GM12892 (cell line): Measurements from ENCODE around the gene CNTNAP2.

ENCODE experiments used
- DNase-seq: peaks from one replicate; pipeline ENCODE4 v3.0.0; 2011; ENCODE audit not compliant: insufficient read length
- FAIRE-seq: peaks from 2 replicates; lab custom pipeline; 2011; peaks lifted over from hg19 to GRCh38; lab: Jason Lieb, UNC
- POLR2A ChIP-seq: IDR thresholded peaks from 2 replicates; pipeline ENCODE4 v1.6.1; 2011; ENCODE audit warnings: low read depth, low read length, control low read depth
- POLR2AphosphoS5 ChIP-seq: IDR thresholded peaks from 2 replicates; pipeline ENCODE4 v1.6.1; 2011; ENCODE audit warnings: low read depth, low read length, control low read depth
- TAF1 ChIP-seq: IDR thresholded peaks from 2 replicates; pipeline ENCODE4 v1.6.1; 2011; ENCODE audit warnings: low read depth, mild to moderate bottlenecking, control low read depth, low read length, borderline replicate concordance

CNTNAP2 gene

GRCh38 chr7:147023440-147023839, 906.8 kb downstream of the CNTNAP2 start:
- DNase-seq (no peak), FAIRE-seq (no peak)
- TF ChIP-seq POLR2A (no peak), POLR2AphosphoS5 (no peak), TAF1 (no peak)

GRCh38 chr7:147029953-147030352, 913.4 kb downstream of the CNTNAP2 start:
- FAIRE-seq (no peak), DNase-seq (no peak)
- TF ChIP-seq POLR2AphosphoS5 (no peak), POLR2A (no peak), TAF1 (no peak)

- FAIRE-seq = no peak
- DNase-seq = no peak
- no peak for TF ChIP-seq TAF1
- TF ChIP-seq POLR2AphosphoS5 = no peak
- TF ChIP-seq POLR2A = no peak
Measured at GRCh38 chr7:147033641-147034040, 917.0 kb downstream of the CNTNAP2 start.

- FAIRE-seq (no peak), DNase-seq (no peak)
- TF ChIP-seq POLR2A (no peak), POLR2AphosphoS5 (no peak), TAF1 (no peak)
Measured at GRCh38 chr7:147041438-147041837, 924.8 kb downstream of the CNTNAP2 start.

- TF ChIP-seq POLR2A (no peak), TAF1 (no peak), POLR2AphosphoS5 (no peak)
- DNase-seq (no peak), FAIRE-seq (no peak)
Measured at GRCh38 chr7:147044941-147045340, 928.3 kb downstream of the CNTNAP2 start.

GRCh38 chr7:147047696-147048095, 931.1 kb downstream of the CNTNAP2 start:
- TF ChIP-seq TAF1 (no peak), POLR2A (no peak), POLR2AphosphoS5 (no peak)
- DNase-seq (no peak), FAIRE-seq (no peak)

- DNase-seq = no peak
- FAIRE-seq = no peak
- no peak for TF ChIP-seq POLR2A
- TF ChIP-seq TAF1 = no peak
- no peak for TF ChIP-seq POLR2AphosphoS5
Measured at GRCh38 chr7:147048864-147049263, 932.3 kb downstream of the CNTNAP2 start.

GRCh38 chr7:147052818-147053217, 936.2 kb downstream of the CNTNAP2 start:
- TF ChIP-seq POLR2AphosphoS5 (no peak), TAF1 (no peak), POLR2A (no peak)
- FAIRE-seq (no peak), DNase-seq (no peak)

- TF ChIP-seq TAF1 (no peak), POLR2A (no peak), POLR2AphosphoS5 (no peak)
- DNase-seq = no peak
- no peak for FAIRE-seq
Measured at GRCh38 chr7:147053746-147054145, 937.1 kb downstream of the CNTNAP2 start.

- no peak for FAIRE-seq
- DNase-seq = no peak
- no peak for TF ChIP-seq POLR2AphosphoS5
- TF ChIP-seq POLR2A = no peak
- no peak for TF ChIP-seq TAF1
Measured at GRCh38 chr7:147060070-147060469, 943.5 kb downstream of the CNTNAP2 start.

- FAIRE-seq (no peak), DNase-seq (no peak)
- TF ChIP-seq POLR2AphosphoS5 (no peak), TAF1 (no peak), POLR2A (no peak)
Measured at GRCh38 chr7:147062897-147063296, 946.3 kb downstream of the CNTNAP2 start.

- no peak for TF ChIP-seq TAF1
- no peak for TF ChIP-seq POLR2A
- TF ChIP-seq POLR2AphosphoS5 = no peak
- FAIRE-seq = no peak
- no peak for DNase-seq
Measured at GRCh38 chr7:147068842-147069241, 952.2 kb downstream of the CNTNAP2 start.
